Mammary epithelial cell (primary cell): ENCODE measurements around the gene DYNLT2B.

Source experiments
- CTCF ChIP-seq, 2 donors: IDR thresholded peaks in 1 of 2; conservative IDR thresholded peaks in 1 of 2; 2 replicates each; pipeline ENCODE4 v1.5.1; 2011 to 2012; ENCODE audit warnings: inconsistent platforms in 2 of 2, low read length in 2 of 2, mild to moderate bottlenecking in 2 of 2, control low read depth in 1 of 2, low read depth in 1 of 2; ENCODE audit not compliant: insufficient read depth in 1 of 2; ENCODE audit errors: extremely low read depth in 1 of 2
- EZH2 ChIP-seq: IDR thresholded peaks from 2 replicates; pipeline ENCODE4 v1.6.1; 2012; ENCODE audit warnings: low read length, inconsistent platforms, borderline replicate concordance

GRCh38 chr3:196327405-196327804, 9.4 kb upstream of the DYNLT2B start:
- TF ChIP-seq CTCF (conservative IDR thresholded peaks at IDR 0.05 in 1 of 2, IDR thresholded peaks at IDR 0.05 in 1 of 2; ENCODE audit: extremely low read depth in 1 of 2, insufficient read depth in 1 of 2, low read depth in 1 of 2, low read length in 2 of 2) (no peak), EZH2 (no peak)
